ENCODE data around the gene FAM110D.

The FAM110D gene

GRCh38 chr1:26158908-26159742 lies at the start of gene FAM110D:
TSS of gene FAM110D (plus strand) at chr1:26159079. CDS start at chr1:26161292, 2,213 bp downstream.
- DNase-seq (ENCODE audit: low spot score): no peak

GRCh38 chr1:26109229-26110164 lies 49.4 kb upstream of the FAM110D start:
- DNase-seq (ENCODE audit: low spot score): no peak

GRCh38 chr1:26110731-26111529 lies 47.9 kb upstream of the FAM110D start:
- peak; percentile 82 for DNase-seq (ENCODE audit: low spot score)

- peak; percentile 93 for DNase-seq (ENCODE audit: low spot score)
Observed at GRCh38 chr1:26111530-26112406, 47.1 kb upstream of the FAM110D start, which contains the start of gene PDIK1L. TSS of gene PDIK1L (plus strand) at chr1:26111824. CDS start at chr1:26114309, 2,485 bp downstream.

- peak; percentile 38 for DNase-seq (ENCODE audit: low spot score)
Observed at GRCh38 chr1:26112407-26112775, 46.5 kb upstream of the FAM110D start.

- no peak for DNase-seq (ENCODE audit: low spot score)
Observed at GRCh38 chr1:26114165-26114927, 44.5 kb upstream of the FAM110D start.

- DNase-seq (ENCODE audit: low spot score): no peak
Observed at GRCh38 chr1:26119892-26120608, 38.8 kb upstream of the FAM110D start.

GRCh38 chr1:26121854-26122773 lies 36.8 kb upstream of the FAM110D start:
- DNase-seq (ENCODE audit: low spot score): no peak

- no peak for DNase-seq (ENCODE audit: low spot score)
Observed at GRCh38 chr1:26122988-26123973, 35.6 kb upstream of the FAM110D start.

GRCh38 chr1:26124418-26125331 lies 34.2 kb upstream of the FAM110D start:
- no peak for DNase-seq (ENCODE audit: low spot score)

- DNase-seq (ENCODE audit: low spot score): no peak
Observed at GRCh38 chr1:26125382-26125781, 33.5 kb upstream of the FAM110D start.

GRCh38 chr1:26125946-26126320 lies 32.9 kb upstream of the FAM110D start:
- no peak for DNase-seq (ENCODE audit: low spot score)

GRCh38 chr1:26126321-26127084 lies 32.4 kb upstream of the FAM110D start:
- peak; percentile 54 for DNase-seq (ENCODE audit: low spot score)

GRCh38 chr1:26127235-26128163 lies 31.4 kb upstream of the FAM110D start:
- no peak for DNase-seq (ENCODE audit: low spot score)
